Measurements from ENCODE around the gene POLQ. TPM values are rescaled to one million over a fixed set of nuclear protein-coding genes. Genes with fewer than 3 reads are reported as not detected.

Gene POLQ
- total RNA-seq, 1 experiment from 2014 or later, result 15.4 TPM

DNA sequence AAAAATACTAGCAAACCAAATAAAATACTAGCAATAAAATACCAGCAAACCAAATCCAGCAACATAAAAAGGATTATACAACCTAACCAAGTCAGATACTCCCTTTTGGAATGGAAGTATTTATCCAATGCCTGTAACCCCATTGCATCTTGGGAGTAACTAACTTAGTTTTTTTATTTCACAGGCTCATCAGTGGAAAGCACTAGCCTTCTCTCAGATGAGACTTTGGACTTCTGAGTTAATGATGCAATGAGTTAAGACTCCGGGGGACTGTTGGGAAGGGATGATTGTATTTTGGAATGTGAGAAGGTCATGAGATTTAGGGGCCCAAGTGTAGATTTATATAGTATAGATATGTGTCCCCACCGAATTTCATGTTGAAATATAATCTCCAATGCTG, 41.2 kb downstream of the POLQ start:
- POLR2A ChIA-PET, result no interaction called here
- Histone ChIP-seq H3K27me3 (replicated peaks; ENCODE audit: control insufficient read depth, insufficient read depth, low read length) (no peaks in the 10 kb centered on the region), H3K36me3 (ENCODE audit: control insufficient read depth, insufficient read depth, low read length) (no peaks in the 10 kb centered on the region), H3K4me1 (peaks cover 36% of the 10 kb centered on the region), H3K9me3 (no peaks in the 10 kb centered on the region), H3K4me3 (ENCODE audit: low read depth, low read length) (no peak overlapping the region)
- Mint-ChIP-seq H3K27ac (ENCODE audit: unreplicated experiment) (peak overlapping the region; percentile 1), H3K27me3 (ENCODE audit: insufficient read depth, unreplicated experiment) (no peaks in the 10 kb centered on the region), H3K4me3 (ENCODE audit: unreplicated experiment) (no peak overlapping the region), H3K9me3 (ENCODE audit: unreplicated experiment) (no peaks in the 10 kb centered on the region), H3K36me3 (ENCODE audit: insufficient read depth, unreplicated experiment) (peaks cover 52% of the 10 kb centered on the region), H3K4me1 (ENCODE audit: low read depth, unreplicated experiment) (peaks cover 17% of the 10 kb centered on the region)
- TF ChIP-seq, protein P1, sequence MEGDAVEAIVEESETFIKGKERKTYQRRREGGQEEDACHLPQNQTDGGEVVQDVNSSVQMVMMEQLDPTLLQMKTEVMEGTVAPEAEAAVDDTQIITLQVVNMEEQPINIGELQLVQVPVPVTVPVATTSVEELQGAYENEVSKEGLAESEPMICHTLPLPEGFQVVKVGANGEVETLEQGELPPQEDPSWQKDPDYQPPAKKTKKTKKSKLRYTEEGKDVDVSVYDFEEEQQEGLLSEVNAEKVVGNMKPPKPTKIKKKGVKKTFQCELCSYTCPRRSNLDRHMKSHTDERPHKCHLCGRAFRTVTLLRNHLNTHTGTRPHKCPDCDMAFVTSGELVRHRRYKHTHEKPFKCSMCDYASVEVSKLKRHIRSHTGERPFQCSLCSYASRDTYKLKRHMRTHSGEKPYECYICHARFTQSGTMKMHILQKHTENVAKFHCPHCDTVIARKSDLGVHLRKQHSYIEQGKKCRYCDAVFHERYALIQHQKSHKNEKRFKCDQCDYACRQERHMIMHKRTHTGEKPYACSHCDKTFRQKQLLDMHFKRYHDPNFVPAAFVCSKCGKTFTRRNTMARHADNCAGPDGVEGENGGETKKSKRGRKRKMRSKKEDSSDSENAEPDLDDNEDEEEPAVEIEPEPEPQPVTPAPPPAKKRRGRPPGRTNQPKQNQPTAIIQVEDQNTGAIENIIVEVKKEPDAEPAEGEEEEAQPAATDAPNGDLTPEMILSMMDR (IDR thresholded peaks at IDR 0.05; ENCODE audit: insufficient read depth in 1 of 2, low read depth in 1 of 2, low read length in 1 of 2, severe bottlenecking in 1 of 2, unreplicated experiment in 1 of 2), result no peak
- peak in 1 of 2 experiments; percentile 10 for DNase-seq
- BruUV-seq (replicated peaks), result no TSS peak
- intact Hi-C loops (cut with micrococcal nuclease; ENCODE audit: unreplicated experiment), result no loop called here
- CTCF ChIA-PET, result no interaction called here

DNA sequence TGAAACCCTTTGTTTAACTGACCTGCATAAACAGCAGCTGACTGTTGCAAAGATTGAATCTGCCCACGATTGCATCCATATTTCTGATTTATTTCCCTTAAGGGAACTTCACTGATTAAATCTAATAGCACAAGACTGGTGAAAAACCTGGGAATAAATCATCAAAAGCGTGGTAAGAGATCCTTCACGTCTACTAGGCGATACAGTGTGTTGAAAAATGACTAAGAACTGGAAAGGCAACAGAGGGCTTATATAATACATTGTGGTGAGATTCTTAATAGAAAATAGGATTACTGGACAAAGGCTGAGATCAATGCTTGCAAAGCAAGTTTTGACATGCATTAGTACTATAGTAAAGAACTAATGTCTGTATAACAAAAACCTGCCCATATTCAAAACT, 49.0 kb downstream of the POLQ start:
- H3K9me3 Mint-ChIP-seq (ENCODE audit: unreplicated experiment), result no peaks in the 10 kb centered on the region
- H3K4me1 Mint-ChIP-seq (ENCODE audit: low read depth, unreplicated experiment), result no peaks in the 10 kb centered on the region
- Histone ChIP-seq H3K9me3 (no peaks in the 10 kb centered on the region), H3K36me3 (ENCODE audit: control insufficient read depth, insufficient read depth, low read length) (no peaks in the 10 kb centered on the region), H3K4me1 (no peaks in the 10 kb centered on the region), H3K27me3 (replicated peaks; ENCODE audit: control insufficient read depth, insufficient read depth, low read length) (no peaks in the 10 kb centered on the region), H3K4me3 (ENCODE audit: low read depth, low read length) (no peak overlapping the region)
- ChIA-PET POLR2A (no interaction called here), CTCF (no interaction called here)
- BruUV-seq (replicated peaks), result no TSS peak
- H3K4me3 Mint-ChIP-seq (ENCODE audit: unreplicated experiment), result no peak overlapping the region
- TF ChIP-seq, protein P1 (IDR thresholded peaks at IDR 0.05; ENCODE audit: insufficient read depth in 1 of 2, low read depth in 1 of 2, low read length in 1 of 2, severe bottlenecking in 1 of 2, unreplicated experiment in 1 of 2), result no peak
- H3K36me3 Mint-ChIP-seq (ENCODE audit: insufficient read depth, unreplicated experiment), result peaks cover 43% of the 10 kb centered on the region
- intact Hi-C loops (cut with micrococcal nuclease; ENCODE audit: unreplicated experiment), result no loop called here
- DNase-seq, result no peak
- H3K27me3 Mint-ChIP-seq (ENCODE audit: insufficient read depth, unreplicated experiment), result no peaks in the 10 kb centered on the region
- H3K27ac Mint-ChIP-seq (ENCODE audit: unreplicated experiment), result no peak overlapping the region

DNA sequence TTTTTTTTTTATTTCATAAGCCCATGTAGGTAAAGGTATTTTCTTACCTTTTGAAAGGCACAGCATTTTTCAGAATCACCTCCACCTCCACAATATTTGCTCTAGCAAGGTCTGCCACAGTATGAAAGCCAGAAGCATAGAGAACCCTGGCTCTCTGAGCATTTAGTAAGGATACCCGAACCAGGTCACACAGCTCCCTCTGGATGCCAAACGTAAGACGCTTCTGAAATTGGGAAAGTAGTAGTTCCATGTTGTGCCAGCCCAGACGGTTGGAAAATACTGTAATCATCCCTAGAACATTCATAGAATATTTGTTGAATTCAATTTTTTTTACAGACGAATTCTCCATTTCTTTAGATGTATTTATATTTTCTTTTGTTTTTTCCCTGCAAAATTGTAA, 52.4 kb downstream of the POLQ start:
- H3K27ac Mint-ChIP-seq (ENCODE audit: unreplicated experiment), result no peak overlapping the region
- no peak overlapping the region for H3K4me3 ChIP-seq (ENCODE audit: low read depth, low read length)
- no peaks in the 10 kb centered on the region for H3K27me3 ChIP-seq (replicated peaks; ENCODE audit: control insufficient read depth, insufficient read depth, low read length)
- DNase-seq, result no peak
- ChIA-PET CTCF (no interaction called here), POLR2A (no interaction called here)
- H3K4me1 ChIP-seq, result 0 out of 2 replicates have a peak, but pooled peaks cover 4% of the 10 kb centered on the region
- no TSS peak for BruUV-seq (replicated peaks)
- TF ChIP-seq, protein P1 (IDR thresholded peaks at IDR 0.05; ENCODE audit: insufficient read depth in 1 of 2, low read depth in 1 of 2, low read length in 1 of 2, severe bottlenecking in 1 of 2, unreplicated experiment in 1 of 2), result no peak
- H3K9me3 Mint-ChIP-seq (ENCODE audit: unreplicated experiment), result no peaks in the 10 kb centered on the region
- H3K27me3 Mint-ChIP-seq (ENCODE audit: insufficient read depth, unreplicated experiment), result no peaks in the 10 kb centered on the region
- peaks cover 35% of the 10 kb centered on the region for H3K36me3 Mint-ChIP-seq (ENCODE audit: insufficient read depth, unreplicated experiment)
- H3K36me3 ChIP-seq (ENCODE audit: control insufficient read depth, insufficient read depth, low read length), result no peaks in the 10 kb centered on the region
- H3K4me1 Mint-ChIP-seq (ENCODE audit: low read depth, unreplicated experiment), result no peaks in the 10 kb centered on the region
- no peaks in the 10 kb centered on the region for H3K9me3 ChIP-seq
- intact Hi-C loops (cut with micrococcal nuclease; ENCODE audit: unreplicated experiment), result no loop called here
- H3K4me3 Mint-ChIP-seq (ENCODE audit: unreplicated experiment), result no peak overlapping the region
